ENCODE data around the gene PHACTR3. TPM values are rescaled to one million over a fixed set of nuclear protein-coding genes. Genes with fewer than 3 reads are reported as not detected.

PHACTR3 gene
- total RNA-seq, 4 donors from 2014 or later, result 2.4 to 12.8 (median 9.7) TPM

- H3K36me3 ChIP-seq, result no peaks in the 10 kb centered on the region
- WGBS, result 70% methylated on average over 9 of the region's 16 CpGs
- peaks cover 9% of the 10 kb centered on the region for H3K27me3 ChIP-seq
- TF ChIP-seq POLR2A (IDR thresholded peaks at IDR 0.05) (no peak), POLR2AphosphoS5 (IDR thresholded peaks at IDR 0.05) (no peak), EP300 (IDR thresholded peaks at IDR 0.05) (no peak)
- TF ChIP-seq, protein P1, sequence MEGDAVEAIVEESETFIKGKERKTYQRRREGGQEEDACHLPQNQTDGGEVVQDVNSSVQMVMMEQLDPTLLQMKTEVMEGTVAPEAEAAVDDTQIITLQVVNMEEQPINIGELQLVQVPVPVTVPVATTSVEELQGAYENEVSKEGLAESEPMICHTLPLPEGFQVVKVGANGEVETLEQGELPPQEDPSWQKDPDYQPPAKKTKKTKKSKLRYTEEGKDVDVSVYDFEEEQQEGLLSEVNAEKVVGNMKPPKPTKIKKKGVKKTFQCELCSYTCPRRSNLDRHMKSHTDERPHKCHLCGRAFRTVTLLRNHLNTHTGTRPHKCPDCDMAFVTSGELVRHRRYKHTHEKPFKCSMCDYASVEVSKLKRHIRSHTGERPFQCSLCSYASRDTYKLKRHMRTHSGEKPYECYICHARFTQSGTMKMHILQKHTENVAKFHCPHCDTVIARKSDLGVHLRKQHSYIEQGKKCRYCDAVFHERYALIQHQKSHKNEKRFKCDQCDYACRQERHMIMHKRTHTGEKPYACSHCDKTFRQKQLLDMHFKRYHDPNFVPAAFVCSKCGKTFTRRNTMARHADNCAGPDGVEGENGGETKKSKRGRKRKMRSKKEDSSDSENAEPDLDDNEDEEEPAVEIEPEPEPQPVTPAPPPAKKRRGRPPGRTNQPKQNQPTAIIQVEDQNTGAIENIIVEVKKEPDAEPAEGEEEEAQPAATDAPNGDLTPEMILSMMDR (IDR thresholded peaks at IDR 0.05), result no peak
- H3K4me3 ChIP-seq, result no peak overlapping the region
- H3K9me3 ChIP-seq, result no peaks in the 10 kb centered on the region
- peak overlapping the region; percentile 84 for H3K27ac ChIP-seq
- DNase-seq (ENCODE audit: low spot score in 2 of 2), result peak; percentile 60 to 74
- H3K4me1 ChIP-seq, result peaks cover 40% of the 10 kb centered on the region
Observed at GRCh38 chr20:59827138-59828056, 223.1 kb downstream of the PHACTR3 start.

DNA sequence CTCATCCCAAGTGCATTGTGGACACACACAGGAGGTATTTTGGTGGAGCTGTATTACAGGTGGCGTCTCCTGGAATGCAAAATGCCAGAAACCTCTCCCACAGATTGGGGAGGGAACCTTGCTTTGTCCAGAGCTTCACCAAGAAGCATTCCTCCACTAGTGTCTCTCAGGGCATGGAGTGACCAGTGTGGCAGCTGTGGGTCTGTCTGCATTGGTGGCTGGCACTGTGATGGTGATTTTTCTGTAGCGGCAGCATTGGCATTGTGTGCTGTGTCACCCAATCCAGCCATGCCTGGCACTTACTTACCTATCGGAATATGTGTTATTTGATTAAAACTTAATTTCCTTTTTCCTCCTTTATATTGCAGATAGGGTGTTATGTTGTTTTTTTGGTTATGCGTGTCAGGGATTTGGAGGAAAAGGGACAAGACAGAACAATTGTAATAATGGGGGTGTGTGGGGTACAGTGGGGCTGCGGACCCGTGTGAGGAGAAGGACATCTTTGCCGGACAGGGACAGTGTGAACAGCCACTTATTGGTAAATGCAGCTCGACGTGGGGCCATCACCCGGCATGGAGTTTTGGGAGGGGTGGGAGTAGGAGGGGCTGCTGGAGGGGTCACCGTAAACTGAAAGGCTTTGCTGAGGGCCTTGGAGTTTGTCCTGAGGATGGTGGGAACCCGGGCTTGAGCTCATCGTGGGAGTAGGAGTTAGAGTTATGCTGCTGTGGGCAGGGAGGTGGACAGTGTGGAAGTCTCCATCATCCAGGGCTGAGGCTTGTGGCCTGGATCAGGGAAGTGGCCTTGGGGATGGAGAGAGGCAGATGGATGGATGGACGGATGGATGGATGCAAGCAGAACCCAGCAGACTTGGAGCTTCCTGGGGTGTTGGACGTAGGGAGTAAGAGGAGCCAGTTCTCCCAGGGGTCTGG, 224.0 kb downstream of the PHACTR3 start:
- peak in 1 of 2 donors; percentile 37 for DNase-seq (ENCODE audit: low spot score in 2 of 2)
- no peak for TF ChIP-seq EP300 (IDR thresholded peaks at IDR 0.05)
- Histone ChIP-seq H3K4me3 (no peak overlapping the region), H3K27me3 (peaks cover 9% of the 10 kb centered on the region), H3K27ac (no peak overlapping the region), H3K9me3 (no peaks in the 10 kb centered on the region), H3K36me3 (no peaks in the 10 kb centered on the region), H3K4me1 (peaks cover 40% of the 10 kb centered on the region)
- 87% methylated on average over 14 of the region's 15 CpGs for WGBS

GRCh38 chr20:59829054-59829785, 224.9 kb downstream of the PHACTR3 start:
- peak; percentile 44 to 53 for DNase-seq (ENCODE audit: low spot score in 2 of 2)
- no peak for TF ChIP-seq EP300 (IDR thresholded peaks at IDR 0.05)
- no peak for TF ChIP-seq POLR2A (IDR thresholded peaks at IDR 0.05)
- TF ChIP-seq, protein P1 (IDR thresholded peaks at IDR 0.05), result no peak
- no peak for TF ChIP-seq POLR2AphosphoS5 (IDR thresholded peaks at IDR 0.05)
- no peaks in the 10 kb centered on the region for H3K36me3 ChIP-seq
- H3K9me3 ChIP-seq, result no peaks in the 10 kb centered on the region
- peaks cover 35% of the 10 kb centered on the region for H3K4me1 ChIP-seq
- WGBS, result 62% methylated on average over 19 of the region's 19 CpGs
- H3K4me3 ChIP-seq, result no peak overlapping the region
- no peak overlapping the region for H3K27ac ChIP-seq
- H3K27me3 ChIP-seq, result peaks cover 9% of the 10 kb centered on the region

DNA sequence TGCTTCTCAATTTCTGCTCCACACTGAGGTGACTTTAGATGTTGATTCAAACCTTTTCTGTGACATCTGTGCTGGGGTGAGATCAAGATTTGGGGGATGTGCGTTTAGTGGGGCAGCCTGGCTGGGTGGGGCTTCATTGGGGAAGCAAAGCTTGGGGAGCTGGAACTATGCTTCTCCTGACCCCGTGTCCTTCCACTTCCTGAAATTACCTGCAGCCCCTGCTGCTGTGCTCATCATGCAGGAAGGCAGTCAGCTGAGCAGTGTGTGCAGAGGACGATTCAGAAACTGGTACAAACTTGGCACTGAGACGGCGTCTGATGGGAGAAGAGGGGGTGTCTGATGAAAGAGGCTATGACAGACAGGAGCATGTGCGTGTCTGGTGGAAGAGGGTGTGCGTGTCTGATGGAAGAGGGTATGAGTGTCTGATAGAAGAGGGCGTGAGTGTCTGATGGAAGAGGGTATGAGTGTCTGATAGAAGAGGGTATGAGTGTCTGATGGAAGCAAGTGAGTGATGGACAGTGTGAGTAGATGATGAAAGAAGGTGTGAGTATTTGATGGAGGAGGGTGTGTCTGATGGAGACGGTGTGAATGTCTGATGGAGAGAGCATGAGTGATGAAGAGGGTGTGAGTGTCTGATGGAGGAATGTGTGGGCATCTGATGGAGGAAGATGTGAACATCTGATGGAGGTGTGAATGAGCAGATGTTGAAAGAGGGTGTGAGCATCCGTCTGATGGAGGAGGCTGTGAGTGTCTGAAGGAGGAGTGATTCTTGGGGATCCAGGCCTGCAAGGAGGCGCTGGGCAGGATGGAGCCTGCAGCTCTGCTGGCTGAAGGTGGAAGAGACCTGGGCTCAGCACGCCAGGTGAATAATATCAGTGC, 225.7 kb downstream of the PHACTR3 start:
- 66% methylated on average over 12 of the region's 12 CpGs for WGBS
- TF ChIP-seq EP300 (IDR thresholded peaks at IDR 0.05) (no peak), POLR2A (IDR thresholded peaks at IDR 0.05) (no peak), POLR2AphosphoS5 (IDR thresholded peaks at IDR 0.05) (no peak)
- TF ChIP-seq, protein P1 (IDR thresholded peaks at IDR 0.05), result no peak
- Histone ChIP-seq H3K4me3 (no peak overlapping the region), H3K27me3 (peaks cover 9% of the 10 kb centered on the region), H3K36me3 (no peaks in the 10 kb centered on the region), H3K27ac (no peak overlapping the region), H3K9me3 (no peaks in the 10 kb centered on the region), H3K4me1 (peaks cover 36% of the 10 kb centered on the region)
- DNase-seq (ENCODE audit: low spot score in 2 of 2), result peak in 1 of 2 donors; percentile 40

Measured in suprapubic skin (tissue), 4 donors.